GM23248 (cell line): ENCODE data around the gene VRTN. TPM values are rescaled to one million over a fixed set of nuclear protein-coding genes. Genes with fewer than 3 reads are reported as not detected.

Experiments used
- DNase-seq: peaks from one replicate; pipeline ENCODE4 v3.0.0-alpha.2; 2015
- H2AFZ ChIP-seq: fragments of 200-600 bp; sonication (generic); 2 replicates; pipeline ENCODE4 v1.6.1; 2016; ENCODE audit warnings: antibody characterized with exemption
- H3F3A ChIP-seq: fragments of 200-600 bp; sonication (generic); 2 replicates; pipeline ENCODE4 v1.6.1; 2016; ENCODE audit warnings: mild to moderate bottlenecking, antibody characterized with exemption, mixed run types; ENCODE audit not compliant: insufficient read depth
- H3K27ac ChIP-seq: fragments of 200-600 bp; sonication (generic); 2 replicates; pipeline ENCODE4 v1.5.1; 2016; ENCODE audit warnings: mild to moderate bottlenecking
- H3K27me3 ChIP-seq: fragments of 200-600 bp; sonication (generic); replicated peaks from 2 replicates; pipeline ENCODE4 v1.6.1; 2016; ENCODE audit warnings: mild to moderate bottlenecking; ENCODE audit not compliant: insufficient read depth
- H3K36me3 ChIP-seq: fragments of 200-600 bp; sonication (generic); 2 replicates; pipeline ENCODE4 v1.6.1; 2016; ENCODE audit warnings: low read depth, mild to moderate bottlenecking
- H3K4me1 ChIP-seq: fragments of 200-600 bp; sonication (generic); 2 replicates; pipeline ENCODE4 v1.6.1; 2016; ENCODE audit warnings: mild to moderate bottlenecking; ENCODE audit not compliant: insufficient read depth
- H3K4me2 ChIP-seq: fragments of 200-600 bp; sonication (generic); one replicate; pipeline ENCODE4 v1.6.1; 2016; ENCODE audit warnings: mild to moderate bottlenecking; ENCODE audit not compliant: unreplicated experiment
- H3K4me3 ChIP-seq: fragments of 200-600 bp; sonication (generic); 2 replicates; pipeline ENCODE4 v1.5.1; 2016; ENCODE audit warnings: mild to moderate bottlenecking
- H3K79me2 ChIP-seq: fragments of 200-600 bp; sonication (generic); 2 replicates; pipeline ENCODE4 v1.6.1; 2016; ENCODE audit warnings: mild to moderate bottlenecking; ENCODE audit not compliant: insufficient read depth
- H3K9ac ChIP-seq: fragments of 200-600 bp; sonication (generic); 2 replicates; pipeline ENCODE4 v1.6.1; 2016; ENCODE audit warnings: mild to moderate bottlenecking
- H3K9me2 ChIP-seq: fragments of 200-600 bp; sonication (generic); 2 replicates; pipeline ENCODE4 v1.6.1; 2016; ENCODE audit warnings: mixed run types, mild to moderate bottlenecking, moderate library complexity; ENCODE audit not compliant: insufficient read depth
- H3K9me3 ChIP-seq: fragments of 200-600 bp; sonication (generic); one replicate; pipeline ENCODE4 v1.6.1; 2017; ENCODE audit warnings: low read depth
- H4K20me1 ChIP-seq: fragments of 200-600 bp; sonication (generic); 2 replicates; pipeline ENCODE4 v1.6.0; 2016; ENCODE audit not compliant: insufficient read depth
- EZH2 ChIP-seq: fragments of 200-600 bp; sonication (generic); IDR thresholded peaks from 2 replicates; pipeline ENCODE4 v1.6.1; 2018; ENCODE audit warnings: antibody characterized with exemption, mild to moderate bottlenecking; ENCODE audit not compliant: insufficient read depth, poor library complexity, severe bottlenecking
- EZH2phosphoT487 ChIP-seq: fragments of 200-600 bp; sonication (generic); IDR thresholded peaks from 2 replicates; pipeline ENCODE4 v1.6.1; 2018; ENCODE audit warnings: antibody characterized with exemption, moderate library complexity, mild to moderate bottlenecking, low read depth; ENCODE audit not compliant: insufficient read depth
- WGBS, 2 experiments: methylation state at CpG; one replicate each; pipeline ENCODE4 v1.1.6; 2015 to 2017; ENCODE audit warnings: low lambda C conversion rate in 2 of 2, low coverage in 1 of 2; ENCODE audit errors: missing lambda C conversion rate in 2 of 2; 5-methylcytosine and 5-hydroxymethylcytosine counted together
- in situ Hi-C: fragments of 300-500 bp; cut with MboI; formaldehyde crosslinking; loops from 2 replicates; pipeline ENCODE4 v1.15.0; 2020
- polyA plus RNA-seq: library from polyadenylated mRNA; unstranded; fragments of >200 nt; fragmentation: Nextera tagmentation; extraction: Ambion mirVana; gene quantifications from 2 replicates; pipeline ENCODE4 v1.2.1, GENCODE V29; 2016
- total RNA-seq: library from RNA; depleted of rRNA; stranded (reverse); fragments of >200 nt; shearing (Covaris generic); gene quantifications from 2 replicates; pipeline ENCODE4 v1.2.3, GENCODE V29; 2014

VRTN gene
- total and polyA plus RNA-seq, 2 experiments from 2014 or later = not detected

DNA sequence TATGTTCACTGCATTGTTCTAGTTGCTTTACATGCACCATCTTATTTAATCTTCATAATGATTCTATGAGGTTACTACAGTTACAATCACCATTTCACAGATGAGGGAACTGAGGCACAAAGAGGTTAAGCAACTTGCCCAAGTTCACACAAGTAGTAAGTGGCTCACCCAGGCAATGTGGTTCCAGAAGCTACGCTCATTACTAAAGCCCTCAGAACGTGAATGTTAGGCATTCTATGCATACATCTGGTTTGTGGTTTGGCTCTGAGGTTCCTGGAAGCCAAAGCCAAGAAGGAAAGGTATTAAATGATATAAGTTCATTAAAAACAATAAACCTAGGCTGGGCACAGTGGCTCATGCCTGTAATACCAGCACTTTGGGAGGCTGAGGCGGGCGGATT, 14.4 kb upstream of the VRTN start:
- Histone ChIP-seq H3K27me3 (peaks cover 27% of the 10 kb centered on the region), H3K9ac (no peak overlapping the region), H4K20me1 (no peaks in the 10 kb centered on the region), H3K27ac (no peak overlapping the region), H3K4me1 (no peaks in the 10 kb centered on the region), H3K36me3 (no peaks in the 10 kb centered on the region), H3K4me2 (no peak overlapping the region), H2AFZ (no peak overlapping the region), H3F3A (no peaks in the 10 kb centered on the region), H3K4me3 (no peak overlapping the region), H3K79me2 (no peaks in the 10 kb centered on the region), H3K9me2 (no peaks in the 10 kb centered on the region), H3K9me3 (no peaks in the 10 kb centered on the region)
- 53 to 58% methylated on average over 4 of the region's 4 CpGs for WGBS, 2 experiments
- DNase-seq = peak; percentile 81
- in situ Hi-C loops = no loop called here
- TF ChIP-seq EZH2 (no peak), EZH2phosphoT487 (0 out of 2 replicates have a peak, but pooled peaks have one; percentile 56)

DNA sequence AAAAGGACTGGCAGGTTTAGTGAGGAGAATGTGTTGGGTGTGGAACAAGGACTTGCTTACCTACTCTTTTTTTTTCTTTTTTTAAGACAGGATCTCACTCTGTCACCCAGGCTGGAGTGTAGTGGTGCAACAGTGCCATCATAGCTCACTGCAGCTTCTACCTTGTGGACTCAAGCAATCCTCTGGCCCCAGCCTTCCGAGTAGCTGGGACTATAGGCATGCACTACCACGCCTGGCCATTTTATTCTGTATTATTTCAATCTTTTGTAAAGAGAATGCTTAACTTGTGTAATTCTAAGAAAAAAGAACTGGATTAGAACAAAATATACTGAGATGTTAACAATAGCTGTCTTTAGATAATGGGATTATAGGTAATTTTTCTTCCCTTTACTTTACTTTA, 1.9 kb upstream of the VRTN start:
- H3K9ac ChIP-seq = no peak overlapping the region
- no peak overlapping the region for H2AFZ ChIP-seq
- no peaks in the 10 kb centered on the region for H3K36me3 ChIP-seq
- H3K4me3 ChIP-seq = no peak overlapping the region
- no peak for DNase-seq
- H3K9me3 ChIP-seq = no peaks in the 10 kb centered on the region
- TF ChIP-seq EZH2phosphoT487 (no peak), EZH2 (no peak)
- no peaks in the 10 kb centered on the region for H3K79me2 ChIP-seq
- no peaks in the 10 kb centered on the region for H3F3A ChIP-seq
- H3K9me2 ChIP-seq = no peaks in the 10 kb centered on the region
- no peaks in the 10 kb centered on the region for H4K20me1 ChIP-seq
- WGBS, 2 experiments = 33 to 36% methylated on average over 2 of the region's 2 CpGs
- in situ Hi-C loops = no loop called here
- peaks cover 38% of the 10 kb centered on the region for H3K27me3 ChIP-seq
- no peak overlapping the region for H3K4me2 ChIP-seq
- no peaks in the 10 kb centered on the region for H3K4me1 ChIP-seq
- H3K27ac ChIP-seq = no peak overlapping the region

DNA sequence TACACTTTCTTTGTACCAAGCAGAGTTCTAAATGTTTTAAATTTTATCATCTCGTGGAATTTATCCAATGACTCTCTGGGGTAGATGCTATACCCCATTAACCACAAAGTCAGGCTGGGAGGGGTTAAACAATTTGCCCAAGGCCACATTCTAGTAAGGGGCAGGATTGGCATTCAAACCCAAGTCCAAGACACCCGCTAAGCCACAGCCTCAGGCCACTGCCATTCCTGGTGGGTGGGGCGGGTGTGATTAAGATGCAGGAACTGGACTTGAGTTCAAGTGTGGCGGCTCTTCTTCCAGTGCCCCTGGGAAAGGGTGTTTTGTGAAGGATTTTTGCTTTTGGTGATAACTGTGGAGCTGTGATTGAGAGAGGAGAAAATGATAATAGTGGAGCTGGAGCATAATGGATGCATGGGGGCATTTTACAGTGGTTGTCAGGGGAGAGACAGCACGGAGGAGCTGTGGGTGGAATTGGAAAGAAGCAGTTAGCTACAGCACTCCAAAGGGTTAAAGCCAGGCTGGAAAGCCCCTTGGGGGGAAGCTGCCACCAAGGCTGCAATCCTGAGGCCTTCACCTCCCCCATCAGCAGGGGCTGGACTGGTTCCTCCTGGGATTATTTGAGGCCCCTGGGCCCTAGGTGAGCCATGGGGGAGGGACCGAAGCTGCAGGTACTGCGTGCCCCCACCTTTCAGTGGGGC, 1.0 kb upstream of the VRTN start:
- no peaks in the 10 kb centered on the region for H3K79me2 ChIP-seq
- no peaks in the 10 kb centered on the region for H3K9me2 ChIP-seq
- no peaks in the 10 kb centered on the region for H3K4me1 ChIP-seq
- no peaks in the 10 kb centered on the region for H3K36me3 ChIP-seq
- no peaks in the 10 kb centered on the region for H3F3A ChIP-seq
- H3K4me3 ChIP-seq = no peak overlapping the region
- H3K9me3 ChIP-seq = no peaks in the 10 kb centered on the region
- WGBS, 2 experiments = 44 to 54% methylated on average over 7 of the region's 7 CpGs
- in situ Hi-C loops = no loop called here
- no peak overlapping the region for H3K4me2 ChIP-seq
- H3K27me3 ChIP-seq = peaks cover 47% of the 10 kb centered on the region
- no peak overlapping the region for H2AFZ ChIP-seq
- TF ChIP-seq EZH2 = no peak
- no peak for TF ChIP-seq EZH2phosphoT487
- no peak overlapping the region for H3K9ac ChIP-seq
- DNase-seq = no peak
- no peaks in the 10 kb centered on the region for H4K20me1 ChIP-seq
- no peak overlapping the region for H3K27ac ChIP-seq

DNA sequence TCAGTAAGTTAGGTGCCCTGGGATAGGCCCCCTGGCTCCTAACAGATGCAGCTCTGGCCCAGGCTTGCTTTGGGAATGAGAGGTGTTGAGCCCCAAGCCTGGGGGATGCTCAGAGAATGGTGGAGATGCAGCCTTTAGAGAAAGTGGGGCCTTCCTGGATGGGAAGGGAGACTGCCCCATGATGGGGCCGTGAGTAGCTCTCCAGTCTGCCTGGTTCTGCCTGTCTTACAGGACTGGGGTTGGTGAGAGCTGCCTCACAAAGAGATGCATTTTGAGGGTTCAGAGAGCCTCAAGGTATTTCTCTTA, 523 bp upstream of the VRTN start:
- no peak for DNase-seq
- no peaks in the 10 kb centered on the region for H3F3A ChIP-seq
- in situ Hi-C loops = no loop called here
- H3K4me3 ChIP-seq = no peak overlapping the region
- no peak overlapping the region for H3K4me2 ChIP-seq
- no peak overlapping the region for H3K9ac ChIP-seq
- H4K20me1 ChIP-seq = no peaks in the 10 kb centered on the region
- H3K4me1 ChIP-seq = no peaks in the 10 kb centered on the region
- H3K27ac ChIP-seq = no peak overlapping the region
- H3K36me3 ChIP-seq = no peaks in the 10 kb centered on the region
- H3K79me2 ChIP-seq = no peaks in the 10 kb centered on the region
- WGBS, 2 experiments = 5 to 11% methylated on average over 1 of the region's 1 CpG
- no peak for TF ChIP-seq EZH2phosphoT487
- no peak for TF ChIP-seq EZH2
- H3K27me3 ChIP-seq = peaks cover 49% of the 10 kb centered on the region
- no peaks in the 10 kb centered on the region for H3K9me3 ChIP-seq
- no peak overlapping the region for H2AFZ ChIP-seq
- no peaks in the 10 kb centered on the region for H3K9me2 ChIP-seq
